ENCODE data around the gene IL13.

IL13 gene

GRCh38 chr5:132653716-132654115 is 4.3 kb upstream of the IL13 start:
- Histone ChIP-seq H3K4me3 (ENCODE audit: insufficient read depth in 1 of 2, low read depth in 1 of 2, low read length in 2 of 2) (no peak overlapping the region), H3K27ac (ENCODE audit: low read length, poor library complexity, severe bottlenecking) (no peak overlapping the region), H3K23ac (ENCODE audit: low read length in 2 of 2) (no peak overlapping the region), H4K91ac (ENCODE audit: low read length) (no peak overlapping the region), H3K36me3 (ENCODE audit: control insufficient read depth in 1 of 2, insufficient read depth in 2 of 2, low read depth in 1 of 2, low read length in 2 of 2) (no peaks in the 10 kb centered on the region), H3K27me3 (ENCODE audit: control insufficient read depth in 1 of 2, insufficient read depth in 1 of 2, low read length in 2 of 2) (peaks cover 21 to 37% of the 10 kb centered on the region in 2 experiments), H3K9ac (ENCODE audit: low read length) (no peak overlapping the region), H3K14ac (ENCODE audit: low read length in 2 of 2) (no peak overlapping the region), H3K18ac (ENCODE audit: low read depth in 1 of 2, low read length in 2 of 2) (no peak overlapping the region), H2AK5ac (ENCODE audit: low read length, severe bottlenecking) (no peak overlapping the region), H3K4me2 (ENCODE audit: low read length, poor library complexity, severe bottlenecking) (no peak overlapping the region), H2BK15ac (ENCODE audit: low read depth, poor library complexity, severe bottlenecking) (no peak overlapping the region), H4K8ac (ENCODE audit: low read length) (no peak overlapping the region), H2BK120ac (ENCODE audit: low read depth, low read length) (no peak overlapping the region), H2BK5ac (ENCODE audit: low read depth, low read length, poor library complexity, severe bottlenecking) (no peak overlapping the region), H3K4me1 (ENCODE audit: control insufficient read depth, insufficient read depth, low read depth, low read length) (peaks cover 12% of the 10 kb centered on the region), H2AFZ (ENCODE audit: low read depth, low read length) (no peak overlapping the region), H3K9me3 (ENCODE audit: control insufficient read depth, low read length) (no peaks in the 10 kb centered on the region), H3K4ac (ENCODE audit: low read depth in 1 of 2, low read length in 2 of 2) (no peak overlapping the region), H2BK12ac (ENCODE audit: low read length in 2 of 2) (no peak overlapping the region), H3K79me1 (replicated peaks; ENCODE audit: low read length, poor library complexity, severe bottlenecking) (no peaks in the 10 kb centered on the region)
- WGBS: 69% methylated on average over 7 of the region's 7 CpGs
- no peak for DNase-seq

- DNase-seq: peak; percentile 18
- Histone ChIP-seq H3K9ac (ENCODE audit: low read length) (peak overlapping the region; percentile 48), H3K4me1 (ENCODE audit: control insufficient read depth, insufficient read depth, low read depth, low read length) (peaks cover 16% of the 10 kb centered on the region), H3K23ac (ENCODE audit: low read length in 2 of 2) (peak overlapping the region in 1 of 2 experiments; percentile 38), H3K27me3 (ENCODE audit: control insufficient read depth in 1 of 2, insufficient read depth in 1 of 2, low read length in 2 of 2) (peaks cover 21 to 45% of the 10 kb centered on the region in 2 experiments), H2BK120ac (ENCODE audit: low read depth, low read length) (no peak overlapping the region), H2AFZ (ENCODE audit: low read depth, low read length) (peak overlapping the region; percentile 74), H3K9me3 (ENCODE audit: control insufficient read depth, low read length) (no peaks in the 10 kb centered on the region), H3K79me1 (replicated peaks; ENCODE audit: low read length, poor library complexity, severe bottlenecking) (no peaks in the 10 kb centered on the region), H3K18ac (ENCODE audit: low read depth in 1 of 2, low read length in 2 of 2) (peak overlapping the region; percentile 4 to 66), H3K27ac (ENCODE audit: low read length, poor library complexity, severe bottlenecking) (no peak overlapping the region), H3K4ac (ENCODE audit: low read depth in 1 of 2, low read length in 2 of 2) (no peak overlapping the region), H2BK5ac (ENCODE audit: low read depth, low read length, poor library complexity, severe bottlenecking) (no peak overlapping the region), H2BK12ac (ENCODE audit: low read length in 2 of 2) (no peak overlapping the region), H4K8ac (ENCODE audit: low read length) (peak overlapping the region; percentile 76), H3K14ac (ENCODE audit: low read length in 2 of 2) (peak overlapping the region in 1 of 2 experiments; percentile 83), H2AK5ac (ENCODE audit: low read length, severe bottlenecking) (no peak overlapping the region), H3K36me3 (ENCODE audit: control insufficient read depth in 1 of 2, insufficient read depth in 2 of 2, low read depth in 1 of 2, low read length in 2 of 2) (peaks cover 0 to 2% of the 10 kb centered on the region in 2 experiments), H3K4me3 (ENCODE audit: insufficient read depth in 1 of 2, low read depth in 1 of 2, low read length in 2 of 2) (peak overlapping the region; percentile 56 to 72), H2BK15ac (ENCODE audit: low read depth, poor library complexity, severe bottlenecking) (peak overlapping the region; percentile 63), H4K91ac (ENCODE audit: low read length) (peak overlapping the region; percentile 40), H3K4me2 (ENCODE audit: low read length, poor library complexity, severe bottlenecking) (peak overlapping the region; percentile 96)
- 8% methylated on average over 72 of the region's 92 CpGs for WGBS
Observed at GRCh38 chr5:132655821-132656773, 1.9 kb upstream of the IL13 start.

- H2AFZ ChIP-seq (ENCODE audit: low read depth, low read length): no peak overlapping the region
- H4K8ac ChIP-seq (ENCODE audit: low read length): peak overlapping the region; percentile 12
- H3K9me3 ChIP-seq (ENCODE audit: control insufficient read depth, low read length): no peaks in the 10 kb centered on the region
- H2BK120ac ChIP-seq (ENCODE audit: low read depth, low read length): no peak overlapping the region
- peaks cover 21 to 45% of the 10 kb centered on the region in 2 experiments for H3K27me3 ChIP-seq (ENCODE audit: control insufficient read depth in 1 of 2, insufficient read depth in 1 of 2, low read length in 2 of 2)
- no peak overlapping the region for H3K23ac ChIP-seq (ENCODE audit: low read length in 2 of 2)
- H3K36me3 ChIP-seq (ENCODE audit: control insufficient read depth in 1 of 2, insufficient read depth in 2 of 2, low read depth in 1 of 2, low read length in 2 of 2): peaks cover 0 to 2% of the 10 kb centered on the region in 2 experiments
- H4K91ac ChIP-seq (ENCODE audit: low read length): peak overlapping the region; percentile 40
- H3K4me1 ChIP-seq (ENCODE audit: control insufficient read depth, insufficient read depth, low read depth, low read length): peaks cover 19% of the 10 kb centered on the region
- no peak overlapping the region for H2BK15ac ChIP-seq (ENCODE audit: low read depth, poor library complexity, severe bottlenecking)
- peak overlapping the region; percentile 19 to 72 for H3K4me3 ChIP-seq (ENCODE audit: insufficient read depth in 1 of 2, low read depth in 1 of 2, low read length in 2 of 2)
- no peaks in the 10 kb centered on the region for H3K79me1 ChIP-seq (replicated peaks; ENCODE audit: low read length, poor library complexity, severe bottlenecking)
- peak overlapping the region; percentile 96 for H3K4me2 ChIP-seq (ENCODE audit: low read length, poor library complexity, severe bottlenecking)
- H2BK5ac ChIP-seq (ENCODE audit: low read depth, low read length, poor library complexity, severe bottlenecking): no peak overlapping the region
- H3K14ac ChIP-seq (ENCODE audit: low read length in 2 of 2): no peak overlapping the region
- peak overlapping the region; percentile 48 for H3K9ac ChIP-seq (ENCODE audit: low read length)
- no peak overlapping the region for H3K4ac ChIP-seq (ENCODE audit: low read depth in 1 of 2, low read length in 2 of 2)
- 72% methylated on average over 8 of the region's 12 CpGs for WGBS
- no peak overlapping the region for H3K27ac ChIP-seq (ENCODE audit: low read length, poor library complexity, severe bottlenecking)
- H2BK12ac ChIP-seq (ENCODE audit: low read length in 2 of 2): no peak overlapping the region
- no peak overlapping the region for H2AK5ac ChIP-seq (ENCODE audit: low read length, severe bottlenecking)
- H3K18ac ChIP-seq (ENCODE audit: low read depth in 1 of 2, low read length in 2 of 2): peak overlapping the region in 1 of 2 experiments; percentile 4
- DNase-seq: no peak
Observed at GRCh38 chr5:132656774-132657355, 1.1 kb upstream of the IL13 start.

Measured in mesenchymal stem cell (in vitro differentiated cells and primary cell).